GM12875 (cell line): Measurements from ENCODE around the gene CFAP126.

Source experiments
- H3K4me3 ChIP-seq: one replicate; pipeline ENCODE4 v1.5.1; 2011; ENCODE audit warnings: low read depth, low read length, control low read depth
- TF ChIP-seq, protein P1 (sequence below): IDR thresholded peaks from 2 replicates; pipeline ENCODE4 v1.5.1; 2011; ENCODE audit warnings: low read depth, mild to moderate bottlenecking, control low read depth, inconsistent platforms, low read length, moderate library complexity, borderline replicate concordance; ENCODE audit not compliant: insufficient read depth

CFAP126 gene

DNA sequence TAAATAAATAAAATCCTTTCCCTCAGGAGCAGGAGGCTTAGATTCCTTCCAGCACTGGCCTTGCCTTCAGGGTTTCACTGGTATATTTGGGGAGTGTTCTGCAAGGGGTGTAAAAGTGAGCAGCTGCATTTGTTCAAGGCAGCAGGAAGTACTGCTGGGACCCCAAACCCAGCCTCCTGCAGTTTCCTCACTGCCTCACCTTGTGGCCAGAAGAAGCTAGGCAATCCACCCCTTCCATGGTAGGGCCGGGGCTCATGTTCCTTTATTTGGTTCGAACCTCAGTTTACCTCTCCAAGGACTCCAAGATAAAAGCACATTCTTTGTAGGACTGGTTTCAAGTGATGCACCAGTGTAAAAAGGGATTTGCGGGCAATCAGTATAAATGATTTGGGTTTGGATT, 21.0 kb upstream of the CFAP126 start:
- TF ChIP-seq, protein P1, sequence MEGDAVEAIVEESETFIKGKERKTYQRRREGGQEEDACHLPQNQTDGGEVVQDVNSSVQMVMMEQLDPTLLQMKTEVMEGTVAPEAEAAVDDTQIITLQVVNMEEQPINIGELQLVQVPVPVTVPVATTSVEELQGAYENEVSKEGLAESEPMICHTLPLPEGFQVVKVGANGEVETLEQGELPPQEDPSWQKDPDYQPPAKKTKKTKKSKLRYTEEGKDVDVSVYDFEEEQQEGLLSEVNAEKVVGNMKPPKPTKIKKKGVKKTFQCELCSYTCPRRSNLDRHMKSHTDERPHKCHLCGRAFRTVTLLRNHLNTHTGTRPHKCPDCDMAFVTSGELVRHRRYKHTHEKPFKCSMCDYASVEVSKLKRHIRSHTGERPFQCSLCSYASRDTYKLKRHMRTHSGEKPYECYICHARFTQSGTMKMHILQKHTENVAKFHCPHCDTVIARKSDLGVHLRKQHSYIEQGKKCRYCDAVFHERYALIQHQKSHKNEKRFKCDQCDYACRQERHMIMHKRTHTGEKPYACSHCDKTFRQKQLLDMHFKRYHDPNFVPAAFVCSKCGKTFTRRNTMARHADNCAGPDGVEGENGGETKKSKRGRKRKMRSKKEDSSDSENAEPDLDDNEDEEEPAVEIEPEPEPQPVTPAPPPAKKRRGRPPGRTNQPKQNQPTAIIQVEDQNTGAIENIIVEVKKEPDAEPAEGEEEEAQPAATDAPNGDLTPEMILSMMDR: no peak
- H3K4me3 ChIP-seq: no peak overlapping the region

DNA sequence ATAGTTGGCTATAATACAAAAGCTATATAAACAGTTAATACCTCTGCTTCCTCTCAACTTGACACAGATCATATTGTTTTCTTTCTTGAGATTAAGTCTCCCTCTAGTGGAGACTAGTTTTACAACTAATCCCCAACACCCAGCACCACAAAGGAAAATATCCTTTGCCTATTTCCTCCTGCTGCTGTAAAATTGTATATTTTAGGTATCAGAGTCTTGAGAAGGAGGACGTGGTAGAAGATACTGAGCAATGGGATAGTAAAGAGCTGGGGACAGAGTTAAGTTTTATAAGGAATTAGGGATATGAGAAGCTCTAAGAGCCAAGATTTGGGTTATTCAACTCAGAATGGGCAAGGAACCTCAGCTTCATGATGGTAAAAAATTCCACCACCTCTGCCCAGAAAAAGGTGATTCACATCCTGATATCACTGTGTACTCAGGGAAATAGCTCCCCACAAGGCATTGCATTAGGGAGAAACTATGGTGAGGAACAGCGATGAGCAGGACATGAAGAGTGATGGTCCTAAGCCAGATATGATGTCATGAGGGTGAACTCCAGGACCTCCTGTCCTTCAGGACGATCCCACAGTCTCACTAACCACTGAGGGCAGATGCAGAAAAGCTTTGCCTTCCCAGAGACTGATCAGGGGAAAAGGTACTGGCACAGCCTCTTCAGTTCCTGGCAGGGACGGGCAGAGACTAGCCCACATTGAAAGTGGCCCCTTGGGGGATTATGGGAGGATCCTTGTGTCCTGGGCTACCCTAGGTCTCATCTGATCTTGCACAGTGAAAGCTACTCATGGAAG, 14.7 kb upstream of the CFAP126 start:
- H3K4me3 ChIP-seq: no peak overlapping the region
- TF ChIP-seq, protein P1: peak; percentile 34; the same call in 1 of the 2 replicates

DNA sequence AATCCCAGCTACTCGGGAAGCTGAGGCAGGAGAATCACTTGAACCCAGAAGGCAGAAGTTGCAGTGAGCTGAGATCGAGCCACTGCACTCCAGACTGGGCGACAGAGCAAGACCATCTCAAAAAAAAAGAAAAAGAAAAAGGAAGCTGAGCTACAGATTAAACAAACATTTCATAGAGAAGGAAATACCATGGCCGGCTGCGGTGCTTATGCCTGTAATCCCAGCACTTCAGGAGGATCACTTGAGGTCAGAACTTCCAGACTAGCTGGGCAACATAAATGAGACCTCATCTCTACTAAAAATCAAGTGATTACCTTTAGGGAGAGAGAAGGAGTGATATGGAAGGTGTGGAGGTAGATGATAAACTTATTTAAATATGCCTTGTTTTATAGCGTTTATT, 14.0 kb upstream of the CFAP126 start:
- TF ChIP-seq, protein P1: no peak
- no peak overlapping the region for H3K4me3 ChIP-seq

DNA sequence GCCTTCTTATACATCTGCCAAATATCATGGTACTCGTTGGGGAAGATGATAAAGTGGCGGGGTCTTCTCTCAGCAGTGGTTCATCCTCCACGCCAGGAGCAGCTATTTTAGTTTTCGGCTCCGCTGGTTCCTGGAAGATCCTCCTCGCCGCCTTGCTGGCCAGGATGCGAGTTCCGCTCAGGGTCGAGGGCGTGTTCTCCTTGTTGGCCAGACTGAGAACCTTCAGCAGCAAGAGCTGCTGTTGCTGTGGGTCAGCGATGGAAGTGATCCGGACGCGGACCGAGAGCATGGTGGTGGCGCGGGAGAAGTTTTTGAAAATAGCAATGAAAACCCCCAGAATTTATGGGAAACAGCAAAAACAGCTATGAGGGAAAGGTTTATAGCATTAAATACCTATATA, 11.4 kb upstream of the CFAP126 start:
- TF ChIP-seq, protein P1: no peak
- no peak overlapping the region for H3K4me3 ChIP-seq

DNA sequence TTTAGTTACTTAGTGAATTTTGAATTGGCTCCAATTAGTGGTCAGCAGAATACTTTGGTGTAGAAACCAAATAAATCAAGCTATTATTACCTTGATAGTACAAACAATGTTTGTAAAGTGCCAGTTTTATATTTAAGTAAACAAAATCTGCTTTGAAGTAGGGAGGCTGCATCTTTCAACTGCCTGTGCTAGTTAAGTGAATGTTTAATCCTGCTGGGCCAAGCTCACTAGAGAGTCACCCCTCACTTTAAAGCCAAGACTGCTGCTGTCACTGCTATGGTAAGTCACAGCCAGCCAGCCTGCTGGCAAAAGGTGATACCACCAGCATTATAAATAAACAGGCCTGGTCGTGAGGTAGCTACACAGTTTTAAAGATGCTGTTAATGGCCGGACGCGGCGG, 10.3 kb upstream of the CFAP126 start:
- TF ChIP-seq, protein P1: no peak
- no peak overlapping the region for H3K4me3 ChIP-seq

DNA sequence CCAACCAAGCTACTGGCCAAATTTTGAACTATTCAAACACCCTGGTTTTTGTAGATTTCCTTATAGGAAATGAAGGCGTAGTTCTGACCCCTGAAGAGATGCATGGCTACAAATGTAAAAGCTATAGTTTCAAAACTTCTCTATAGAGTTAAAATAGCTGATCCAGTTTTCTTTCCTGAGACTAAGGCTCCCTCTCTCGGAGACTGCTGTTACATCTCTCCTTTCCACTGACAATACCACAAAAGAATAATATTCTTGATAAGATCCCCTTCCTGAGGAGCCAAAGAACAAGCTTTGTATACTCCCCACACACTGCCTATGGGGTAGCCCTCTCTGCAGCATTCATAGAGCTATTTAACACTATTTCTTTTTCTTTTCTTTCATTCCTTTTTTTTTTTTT, 6.7 kb upstream of the CFAP126 start:
- TF ChIP-seq, protein P1: no peak
- no peak overlapping the region for H3K4me3 ChIP-seq

DNA sequence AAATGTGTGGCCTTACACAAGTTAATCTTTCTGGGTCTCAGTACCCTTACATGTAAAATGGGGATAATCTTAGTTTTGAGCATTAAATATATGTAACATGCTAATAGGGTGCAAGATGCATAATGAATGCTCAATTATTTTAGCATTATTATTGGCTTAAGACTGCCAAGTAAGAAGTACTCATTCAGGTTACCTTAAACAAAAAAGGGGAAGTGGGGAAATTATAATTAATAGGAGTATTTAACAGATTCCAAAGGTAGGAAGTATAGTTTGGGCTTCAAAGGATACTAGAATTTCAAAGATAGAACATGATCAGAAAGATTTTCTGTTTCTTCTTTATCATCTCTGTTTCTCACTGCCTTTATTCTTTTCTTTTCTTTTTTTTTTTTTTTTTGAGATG, 5.8 kb upstream of the CFAP126 start:
- no peak overlapping the region for H3K4me3 ChIP-seq
- TF ChIP-seq, protein P1: no peak
